SU-DHL-6 (cell line): ENCODE data around the gene CCDC80.
"Not testable (repeated sequence)": the region's sequence is repeated elsewhere in the genome, so short reads cannot be mapped to it uniquely, and the experiment has no call there.

ENCODE experiments used
- H2AFZ ChIP-seq: fragments of 200-600 bp; sonication (generic); 2 replicates; pipeline ENCODE4 v1.6.1; 2014; ENCODE audit warnings: low read depth, mild to moderate bottlenecking, moderate library complexity, mixed read lengths, antibody characterized with exemption, low read length; ENCODE audit not compliant: severe bottlenecking
- H3F3A ChIP-seq: fragments of 200-600 bp; shearing (Covaris generic); 2 replicates; pipeline ENCODE4 v1.6.0; 2016; ENCODE audit warnings: antibody characterized with exemption, mild to moderate bottlenecking; ENCODE audit not compliant: insufficient read depth
- H3K27ac ChIP-seq: fragments of 200-600 bp; sonication (generic); 2 replicates; pipeline ENCODE4 v1.5.1; 2016; ENCODE audit warnings: low read depth, mild to moderate bottlenecking, low read length, moderate library complexity, mixed read lengths
- H3K27me3 ChIP-seq: fragments of 200-600 bp; sonication (generic), shearing (Covaris generic); 2 replicates; pipeline ENCODE4 v1.6.0; 2014; ENCODE audit warnings: mild to moderate bottlenecking, low read length
- H3K36me3 ChIP-seq: fragments of 200-600 bp; sonication (generic); 2 replicates; pipeline ENCODE4 v1.6.1; 2014; ENCODE audit warnings: mild to moderate bottlenecking, low read length, mixed read lengths
- H3K4me2 ChIP-seq: fragments of 300-600, 200-600 bp; shearing (Covaris generic), sonication (generic); 2 replicates; pipeline ENCODE4 v1.6.0; 2014; ENCODE audit warnings: low read length, low read depth, mild to moderate bottlenecking; ENCODE audit not compliant: poor library complexity, severe bottlenecking
- H3K4me3 ChIP-seq: fragments of 200-600 bp; sonication (generic); 2 replicates; pipeline ENCODE4 v1.5.1; 2014; ENCODE audit warnings: antibody characterized with exemption, low read length, mild to moderate bottlenecking, mixed read lengths; ENCODE audit not compliant: insufficient read depth, poor library complexity, severe bottlenecking
- H3K79me2 ChIP-seq: fragments of 200-600 bp; sonication (generic); 2 replicates; pipeline ENCODE4 v1.6.1; 2014; ENCODE audit warnings: mild to moderate bottlenecking, low read length, moderate library complexity; ENCODE audit not compliant: insufficient read depth
- H3K9ac ChIP-seq: fragments of 200-600 bp; sonication (generic); 2 replicates; pipeline ENCODE4 v1.7.0; 2014; ENCODE audit warnings: mild to moderate bottlenecking, low read length
- H3K9me2 ChIP-seq: fragments of 200-600 bp; sonication (generic); replicated peaks from 2 replicates; pipeline ENCODE4 v1.6.1; 2014; ENCODE audit warnings: low read length; ENCODE audit not compliant: insufficient read depth
- H3K9me3 ChIP-seq: fragments of 200-600 bp; sonication (generic); 2 replicates; pipeline ENCODE4 v1.6.1; 2014; ENCODE audit warnings: low read length, mixed read lengths; ENCODE audit not compliant: insufficient read depth
- H4K20me1 ChIP-seq: fragments of 200-600 bp; sonication (generic); 2 replicates; pipeline ENCODE4 v1.6.1; 2014; ENCODE audit warnings: low read depth, mild to moderate bottlenecking, antibody characterized with exemption, low read length, moderate library complexity, mixed read lengths
- CTCF ChIP-seq: fragments of 200-600 bp; sonication (generic); IDR thresholded peaks from one replicate; pipeline ENCODE4 v1.5.1; 2017; ENCODE audit warnings: antibody characterized with exemption, mild to moderate bottlenecking, low read length, moderate library complexity; ENCODE audit not compliant: insufficient read depth, poor library complexity, severe bottlenecking
- EZH2phosphoT487 ChIP-seq: fragments of 200-600 bp; sonication (generic), shearing (Covaris generic); conservative IDR thresholded peaks from 2 replicates; pipeline ENCODE4 v1.6.1; 2018; ENCODE audit warnings: mild to moderate bottlenecking, antibody characterized with exemption, low read length, moderate library complexity, mixed read lengths

Gene CCDC80

GRCh38 chr3:112671930-112672715, 31.2 kb upstream of the CCDC80 start:
- Histone ChIP-seq H3F3A (no peaks in the 10 kb centered on the region), H3K4me3 (no peak overlapping the region), H3K4me2 (no peak overlapping the region), H4K20me1 (no peaks in the 10 kb centered on the region), H3K9ac (no peak overlapping the region), H3K79me2 (no peaks in the 10 kb centered on the region), H2AFZ (no peak overlapping the region), H3K9me3 (no peaks in the 10 kb centered on the region), H3K27me3 (no peaks in the 10 kb centered on the region), H3K36me3 (no peaks in the 10 kb centered on the region), H3K27ac (no peak overlapping the region), H3K9me2 (no peaks in the 10 kb centered on the region)
- TF ChIP-seq CTCF = no peak
- no peak for TF ChIP-seq EZH2phosphoT487

- H4K20me1 ChIP-seq = no peaks in the 10 kb centered on the region
- no peaks in the 10 kb centered on the region for H3K36me3 ChIP-seq
- no peak overlapping the region for H3K9ac ChIP-seq
- no peaks in the 10 kb centered on the region for H3F3A ChIP-seq
- H3K4me3 ChIP-seq = no peak overlapping the region
- H2AFZ ChIP-seq = no peak overlapping the region
- H3K79me2 ChIP-seq = no peaks in the 10 kb centered on the region
- no peaks in the 10 kb centered on the region for H3K9me3 ChIP-seq
- TF ChIP-seq EZH2phosphoT487 (no peak), CTCF (no peak)
- no peak overlapping the region for H3K4me2 ChIP-seq
- H3K27me3 ChIP-seq = no peaks in the 10 kb centered on the region
- H3K27ac ChIP-seq = no peak overlapping the region
- no peaks in the 10 kb centered on the region for H3K9me2 ChIP-seq
Observed at GRCh38 chr3:112670824-112671223, 29.9 kb upstream of the CCDC80 start.

GRCh38 chr3:112667599-112667998, 26.7 kb upstream of the CCDC80 start:
- H2AFZ ChIP-seq = no peak overlapping the region
- no peaks in the 10 kb centered on the region for H3K79me2 ChIP-seq
- H3K4me2 ChIP-seq = no peak overlapping the region
- no peaks in the 10 kb centered on the region for H4K20me1 ChIP-seq
- no peaks in the 10 kb centered on the region for H3K9me2 ChIP-seq
- no peak for TF ChIP-seq CTCF
- TF ChIP-seq EZH2phosphoT487 = no peak
- H3K9ac ChIP-seq = no peak overlapping the region
- no peak overlapping the region for H3K27ac ChIP-seq
- no peaks in the 10 kb centered on the region for H3F3A ChIP-seq
- H3K9me3 ChIP-seq = no peaks in the 10 kb centered on the region
- H3K27me3 ChIP-seq = no peaks in the 10 kb centered on the region
- no peak overlapping the region for H3K4me3 ChIP-seq
- H3K36me3 ChIP-seq = no peaks in the 10 kb centered on the region

- not testable (repeated sequence) for H3K79me2 ChIP-seq, H3K9ac ChIP-seq, H3K4me2 ChIP-seq, H3K36me3 ChIP-seq, H3F3A ChIP-seq, H2AFZ ChIP-seq, H3K9me3 ChIP-seq, H4K20me1 ChIP-seq, H3K27ac ChIP-seq, H3K9me2 ChIP-seq, H3K4me3 ChIP-seq, H3K27me3 ChIP-seq
Observed at GRCh38 chr3:112665009-112665408, 24.1 kb upstream of the CCDC80 start.
